Stimulated activated CD8-positive, alpha-beta memory T cell treated with anti-CD3 and anti-CD28 coated beads, Interleukin-15, amount 100 ng/mL, for 24 hours (primary cell): Measurements from ENCODE around the gene DLG5.

Source experiments
- DNase-seq: peaks from one replicate; pipeline ENCODE4 v3.0.0-alpha.2; 2020; ENCODE audit warnings: low read depth

DLG5 gene

GRCh38 chr10:77912576-77912975 is 14.0 kb downstream of the DLG5 start:
- DNase-seq = no peak

GRCh38 chr10:77911535-77912123 is 14.9 kb downstream of the DLG5 start:
- no peak for DNase-seq

- no peak for DNase-seq
Measured at GRCh38 chr10:77910524-77911145, 15.9 kb downstream of the DLG5 start.

- DNase-seq = no peak
Measured at GRCh38 chr10:77909749-77910375, 16.7 kb downstream of the DLG5 start.

GRCh38 chr10:77909021-77909748 is 17.4 kb downstream of the DLG5 start:
- no peak for DNase-seq

GRCh38 chr10:77907900-77908717 is 18.4 kb downstream of the DLG5 start:
- DNase-seq = no peak

- DNase-seq = no peak
Measured at GRCh38 chr10:77907462-77907861, 19.1 kb downstream of the DLG5 start.

- no peak for DNase-seq
Measured at GRCh38 chr10:77906951-77907421, 19.6 kb downstream of the DLG5 start.

GRCh38 chr10:77905781-77906180 is 20.8 kb downstream of the DLG5 start:
- no peak for DNase-seq

GRCh38 chr10:77905086-77905748 is 21.3 kb downstream of the DLG5 start:
- no peak for DNase-seq

GRCh38 chr10:77904100-77904840 is 22.3 kb downstream of the DLG5 start:
- no peak for DNase-seq

GRCh38 chr10:77902159-77902558 is 24.4 kb downstream of the DLG5 start:
- DNase-seq = no peak

- DNase-seq = no peak
Measured at GRCh38 chr10:77901743-77902142, 24.8 kb downstream of the DLG5 start.

- DNase-seq = no peak
Measured at GRCh38 chr10:77899690-77900089, 26.9 kb downstream of the DLG5 start.

- no peak for DNase-seq
Measured at GRCh38 chr10:77899080-77899477, 27.5 kb downstream of the DLG5 start.

- DNase-seq = no peak
Measured at GRCh38 chr10:77898323-77899079, 28.1 kb downstream of the DLG5 start.

- no peak for DNase-seq
Measured at GRCh38 chr10:77896058-77896457, 30.5 kb downstream of the DLG5 start.

- no peak for DNase-seq
Measured at GRCh38 chr10:77894058-77894457, 32.5 kb downstream of the DLG5 start.

GRCh38 chr10:77893386-77893785 is 33.2 kb downstream of the DLG5 start:
- DNase-seq = no peak

- no peak for DNase-seq
Measured at GRCh38 chr10:77892761-77893160, 33.8 kb downstream of the DLG5 start.
